GM19397 (cell line): Measurements from ENCODE around the gene DENND4A.

Experiments
- ATAC-seq: cut with Tn5 transposase; IDR thresholded peaks from one replicate; pipeline ENCODE4 v1.9.1; 2021; ENCODE audit warnings: mild to moderate bottlenecking, moderate library complexity; ENCODE audit not compliant: unreplicated experiment

DENND4A gene

DNA sequence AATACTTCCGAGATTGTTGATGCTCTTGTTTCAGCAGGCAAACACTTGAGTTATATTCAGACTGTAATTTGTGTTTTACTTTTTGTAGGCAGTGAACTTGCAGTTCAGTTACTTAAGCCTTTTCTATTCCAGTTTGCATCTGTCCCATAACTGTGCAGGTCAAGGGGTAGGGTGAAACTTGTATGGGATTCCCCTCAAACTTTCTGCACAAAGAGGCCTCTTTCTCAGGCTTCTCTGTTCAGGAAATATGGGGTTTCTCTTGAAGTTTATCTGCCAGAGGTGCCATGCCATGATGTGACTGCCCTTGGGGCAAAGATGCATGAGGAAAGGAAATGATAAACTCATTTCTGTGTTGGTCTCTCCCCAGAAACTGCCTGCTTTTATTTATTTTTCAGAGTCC, 103.6 kb downstream of the DENND4A start:
- ATAC-seq = no peak

DNA sequence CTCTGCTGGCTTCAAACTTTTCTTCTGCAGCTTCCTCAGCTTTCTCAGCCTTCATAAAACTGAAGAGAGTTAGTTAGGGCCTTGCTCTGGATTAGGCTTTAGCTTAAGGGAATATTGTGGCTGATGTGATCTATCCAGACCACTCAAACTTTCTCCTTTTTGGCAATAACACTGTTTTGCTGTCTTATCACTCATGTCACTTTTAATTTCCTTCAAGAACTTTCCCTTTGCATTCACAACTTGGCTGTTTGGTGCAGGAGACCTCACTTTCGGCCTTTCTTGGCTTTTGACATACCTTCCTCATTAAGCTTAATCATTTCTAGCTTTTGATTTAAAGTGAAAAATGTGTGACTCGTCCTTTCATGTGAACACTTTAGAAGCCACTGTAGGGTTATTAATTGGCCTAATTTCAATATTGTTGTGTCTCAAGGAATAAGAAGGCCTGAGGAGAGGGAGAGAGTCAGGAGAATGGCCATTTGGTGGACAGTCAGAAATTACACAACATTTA, 109.6 kb downstream of the DENND4A start:
- no peak for ATAC-seq

DNA sequence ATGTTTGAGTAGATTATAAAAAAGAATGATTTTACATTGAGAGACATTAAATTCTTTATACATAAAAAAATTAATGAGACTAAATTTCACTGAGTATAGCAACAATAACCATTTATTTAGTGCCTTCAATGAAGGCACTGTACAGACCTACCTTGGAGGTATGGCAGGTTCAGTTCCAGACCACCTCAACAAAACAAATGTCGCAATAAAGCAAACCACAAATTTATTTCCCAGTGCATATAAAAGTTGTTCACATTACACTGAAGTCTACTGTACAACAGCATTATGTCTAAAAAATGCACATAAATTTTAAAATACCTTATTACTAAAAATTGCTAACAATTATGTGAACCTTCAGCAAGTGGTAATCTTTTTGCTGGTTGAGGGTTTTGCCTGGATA, 111.5 kb downstream of the DENND4A start:
- no peak for ATAC-seq

DNA sequence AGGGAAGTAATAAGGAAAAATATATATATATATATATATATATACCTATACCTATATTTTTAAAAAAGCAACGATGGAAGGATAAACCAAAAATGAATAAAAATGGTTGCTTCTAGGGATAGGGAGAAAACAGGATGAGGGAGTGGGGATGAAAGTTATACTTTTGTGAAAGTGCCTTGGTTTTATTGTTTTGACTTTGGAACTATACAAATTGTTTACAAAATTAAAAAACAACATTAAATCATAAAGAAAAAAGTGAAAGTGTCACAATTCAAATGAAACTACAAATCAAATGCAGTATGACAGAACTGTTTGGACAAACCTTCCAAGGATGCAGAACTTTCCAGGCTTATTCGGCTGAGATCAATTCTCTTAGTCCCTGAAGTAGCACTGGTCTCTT, 116.0 kb downstream of the DENND4A start:
- no peak for ATAC-seq

DNA sequence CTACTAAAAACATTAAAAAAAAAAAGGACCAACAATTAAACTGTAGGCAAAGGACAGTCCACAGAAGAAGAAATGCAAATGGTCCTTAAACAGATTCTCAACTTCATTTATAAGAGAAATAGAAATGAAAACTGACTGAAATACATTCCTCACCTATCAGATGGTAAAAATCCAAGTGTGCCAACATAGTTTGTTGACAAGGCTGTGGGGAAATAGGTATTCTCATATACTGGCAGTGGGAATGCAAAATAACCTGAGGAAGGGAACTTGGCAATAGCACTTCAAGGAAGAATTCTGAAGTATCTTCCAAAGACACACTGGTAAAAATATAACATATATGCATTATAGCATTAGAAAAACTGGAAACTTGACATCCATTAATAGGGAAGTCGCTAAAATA, 116.5 kb downstream of the DENND4A start:
- no peak for ATAC-seq

DNA sequence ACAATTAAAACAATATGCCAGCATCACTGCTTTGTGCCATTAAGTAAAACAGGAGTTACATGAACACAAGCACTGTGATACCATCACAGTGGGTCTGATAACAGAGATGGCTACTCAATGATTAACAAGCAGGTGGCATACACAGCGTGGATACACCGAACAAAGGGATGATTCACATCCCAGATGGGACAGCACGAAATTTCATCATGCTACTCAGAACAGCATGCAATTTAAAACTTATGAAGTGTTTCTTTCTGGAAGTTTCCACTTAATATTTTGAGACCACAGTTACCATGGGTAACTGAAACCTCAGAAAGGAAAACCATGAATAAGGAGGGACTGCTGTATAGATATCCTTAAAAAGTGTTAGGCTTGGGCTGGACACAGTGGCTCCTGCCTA, 125.8 kb downstream of the DENND4A start:
- no peak for ATAC-seq

DNA sequence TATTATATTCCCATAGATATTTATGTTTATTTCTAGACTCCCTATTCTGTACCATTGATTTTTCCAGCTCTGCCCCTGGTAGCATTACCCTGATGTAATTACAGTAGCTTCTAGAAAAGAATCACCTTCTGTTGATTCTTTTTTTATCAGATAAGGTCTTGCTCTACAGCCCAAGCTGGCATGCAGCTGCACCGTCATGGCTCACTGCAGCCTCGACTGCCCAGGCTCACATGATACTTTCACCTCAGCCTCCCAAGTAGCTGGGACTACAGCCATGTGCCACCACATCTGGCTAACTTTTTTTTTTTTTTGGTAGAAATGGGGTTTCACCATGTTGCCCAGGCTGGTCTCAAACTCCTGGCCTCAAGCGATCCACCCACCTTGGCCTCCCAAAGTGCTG, 128.6 kb downstream of the DENND4A start:
- no peak for ATAC-seq

DNA sequence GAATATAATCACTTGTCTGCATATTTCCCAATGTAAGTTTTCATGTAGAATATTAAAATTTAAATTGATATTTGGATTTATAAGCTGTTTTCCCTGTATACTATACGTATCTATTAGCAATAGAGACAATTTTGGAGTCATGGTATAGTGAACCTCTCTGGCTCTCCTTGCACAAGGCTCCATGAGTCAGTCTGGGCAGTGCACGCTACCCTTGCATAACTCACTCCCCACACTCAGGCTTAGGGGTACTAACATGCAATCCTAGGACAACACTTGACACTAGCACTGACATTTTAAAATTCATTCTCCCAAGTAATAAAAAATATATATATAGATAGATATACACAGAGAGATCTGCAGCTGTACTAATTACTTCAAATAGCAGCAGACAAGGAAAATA, 131.2 kb downstream of the DENND4A start:
- ATAC-seq = no peak

DNA sequence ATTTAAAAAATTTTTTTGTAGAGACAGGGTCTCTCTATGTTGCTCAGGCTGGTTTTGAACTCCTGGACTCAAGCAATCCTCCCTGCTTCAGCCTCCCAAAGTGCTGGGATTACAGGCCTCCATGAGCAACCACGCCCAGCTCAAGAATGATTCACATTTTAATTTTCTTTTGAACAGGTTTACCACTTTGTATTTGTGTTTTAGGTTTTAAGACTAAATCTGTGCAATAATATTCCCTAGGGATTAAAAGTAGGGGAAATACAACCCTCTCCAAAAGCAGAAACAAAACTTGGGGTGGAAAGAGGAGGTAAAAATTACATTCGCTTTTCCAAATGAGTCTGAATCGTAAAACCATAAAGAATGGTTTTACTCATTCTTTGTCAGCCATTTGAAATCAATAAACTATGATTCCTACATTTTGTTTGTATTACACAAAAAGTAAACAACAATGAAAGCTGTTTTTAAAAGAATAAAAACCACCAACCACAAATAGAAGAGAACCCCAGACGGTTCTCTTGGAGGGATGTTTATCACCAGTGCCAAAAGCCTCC, 132.5 kb downstream of the DENND4A start:
- no peak for ATAC-seq

DNA sequence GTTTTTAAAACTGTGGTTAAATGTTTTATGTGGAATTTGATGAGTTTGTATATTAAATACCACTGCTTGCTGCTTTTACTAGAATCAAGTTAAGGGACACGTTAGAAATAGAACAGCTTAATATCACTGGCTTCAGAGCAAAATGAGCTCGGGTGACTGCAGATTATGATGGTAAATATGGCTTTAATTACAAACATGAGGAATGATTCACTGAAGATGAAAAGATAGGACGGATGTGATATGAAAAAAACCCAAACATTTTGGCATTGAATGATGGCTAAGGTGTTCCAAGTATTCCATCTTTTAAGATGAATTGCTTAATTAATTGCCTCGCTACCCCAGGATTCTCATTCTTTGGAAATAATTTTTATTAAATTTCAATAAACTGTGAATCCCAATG, 136.6 kb downstream of the DENND4A start:
- ATAC-seq = no peak

DNA sequence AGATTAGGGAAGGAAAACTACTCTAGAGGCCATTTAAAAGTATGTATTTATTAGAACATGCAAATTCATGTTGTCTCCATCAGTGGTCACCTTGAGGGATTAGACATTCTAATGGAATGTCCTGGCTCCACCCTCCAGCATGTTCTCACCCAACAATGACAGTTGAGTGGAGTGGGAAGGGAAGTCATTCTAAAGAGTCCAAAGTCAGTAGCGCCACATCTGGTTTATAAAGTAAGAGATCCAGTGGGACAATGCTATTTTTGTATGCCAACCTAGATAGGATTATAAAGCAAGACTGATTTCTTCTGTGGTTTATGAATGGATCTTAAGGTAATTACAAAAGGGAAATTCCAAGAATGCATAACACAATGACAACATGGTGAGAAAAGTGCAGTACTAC, 137.1 kb downstream of the DENND4A start:
- no peak for ATAC-seq

DNA sequence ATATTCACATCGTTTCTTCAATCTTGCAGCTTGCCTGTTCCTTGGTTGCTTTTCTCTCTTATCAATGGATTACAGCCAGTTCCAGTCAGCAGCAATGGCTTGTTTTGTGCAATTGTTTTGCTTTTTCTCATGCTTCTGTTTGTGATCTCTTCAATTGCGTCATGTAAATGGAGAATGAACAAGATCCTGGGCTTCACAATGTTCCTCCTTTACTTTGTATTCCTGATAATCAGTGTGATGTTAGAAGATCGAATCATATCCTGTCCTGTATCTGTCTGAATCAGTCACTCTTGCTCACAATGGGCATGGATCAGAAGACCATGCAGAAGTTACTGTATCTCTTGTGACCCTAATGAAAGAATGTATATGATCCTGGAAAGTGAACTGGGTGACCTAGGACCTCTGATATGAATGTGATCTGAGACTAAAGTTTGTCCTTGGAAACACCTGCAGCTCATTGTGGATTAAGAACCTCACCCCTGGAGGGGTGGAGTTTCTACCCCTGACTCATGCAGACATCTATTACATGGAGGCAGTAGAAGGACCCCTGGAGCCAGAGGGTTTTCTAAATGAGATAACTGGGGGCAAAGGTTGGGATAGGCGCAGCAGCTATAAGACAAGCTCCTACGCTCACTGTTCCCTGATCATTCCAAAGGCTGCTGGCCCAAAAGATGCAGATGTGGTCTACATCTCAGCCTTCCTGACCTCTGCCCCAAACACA, 138.1 kb downstream of the DENND4A start:
- no peak for ATAC-seq

DNA sequence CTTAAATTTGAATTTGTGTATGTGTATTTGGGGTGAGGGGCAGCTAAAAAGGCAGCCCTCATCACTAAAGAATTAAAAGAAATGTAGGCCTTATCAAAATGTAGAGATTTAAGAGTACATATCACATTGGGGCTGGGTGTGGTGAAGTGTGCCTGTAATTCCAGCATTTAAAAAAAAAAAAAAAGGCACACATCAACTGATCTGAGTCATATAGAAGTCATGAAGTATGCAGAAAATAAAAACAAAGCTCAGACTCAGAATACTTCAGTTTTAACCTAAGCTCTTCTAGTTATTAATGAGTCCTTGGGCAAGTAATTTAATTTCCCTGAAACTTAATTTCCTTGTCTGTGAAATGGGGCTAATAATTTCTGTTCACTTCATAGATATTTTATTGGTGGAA, 138.8 kb downstream of the DENND4A start:
- no peak for ATAC-seq

DNA sequence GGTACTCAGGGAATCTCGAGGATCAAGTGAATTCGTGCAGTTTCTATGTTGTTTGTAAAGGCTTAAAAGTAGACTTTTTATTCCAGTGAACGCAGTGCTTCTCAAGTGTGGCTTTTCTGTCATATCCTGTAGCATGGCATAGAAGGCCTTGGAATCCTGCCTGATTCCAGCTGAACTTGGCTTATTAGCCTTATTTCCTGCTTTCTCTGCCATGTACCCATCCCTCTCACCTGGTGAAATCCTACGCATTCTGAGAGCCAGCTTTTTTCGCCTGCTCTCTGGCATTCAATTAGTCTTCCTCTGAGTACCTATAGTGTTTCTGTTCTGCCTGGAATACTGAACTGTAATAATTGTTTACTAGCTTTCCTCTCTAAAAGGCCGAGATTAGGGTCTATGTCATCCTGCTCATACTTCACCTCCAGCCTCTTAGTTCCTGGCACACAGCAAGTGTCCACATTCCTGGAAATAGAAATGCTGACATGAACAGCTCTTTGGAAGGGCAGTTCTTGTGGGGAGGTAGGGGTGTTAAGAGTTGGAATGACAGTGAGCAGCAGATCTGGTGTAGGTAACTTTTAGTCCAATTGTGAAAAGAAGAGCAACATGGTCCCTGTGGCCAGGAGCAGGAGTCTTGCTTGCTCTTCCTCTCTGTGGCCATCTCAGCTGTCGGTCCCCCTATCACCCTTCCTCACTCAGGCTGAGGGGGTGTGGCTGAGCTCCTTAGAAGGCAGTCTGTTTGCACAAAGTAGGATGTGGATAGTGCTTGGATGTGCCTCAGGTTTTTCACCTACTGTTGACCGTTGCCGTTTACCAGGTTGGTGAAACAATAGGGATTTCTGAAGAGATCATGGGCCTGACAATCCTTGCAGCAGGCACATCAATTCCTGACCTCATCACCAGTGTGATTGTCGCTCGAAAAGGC, 140.0 kb downstream of the DENND4A start:
- no peak for ATAC-seq

DNA sequence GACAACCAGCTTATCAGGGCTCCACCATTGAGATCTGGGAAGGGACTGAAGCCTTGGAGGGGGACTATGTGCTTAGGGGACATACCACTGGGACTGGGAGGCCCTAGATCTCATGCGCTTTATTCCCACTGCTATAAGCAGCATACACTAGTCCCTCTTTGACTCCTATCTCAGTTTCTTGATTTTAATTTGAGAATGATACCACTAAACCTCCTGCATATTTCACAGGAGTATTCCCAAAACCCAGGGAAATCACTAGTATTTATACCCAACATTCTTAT, 141.1 kb downstream of the DENND4A start:
- no peak for ATAC-seq

DNA sequence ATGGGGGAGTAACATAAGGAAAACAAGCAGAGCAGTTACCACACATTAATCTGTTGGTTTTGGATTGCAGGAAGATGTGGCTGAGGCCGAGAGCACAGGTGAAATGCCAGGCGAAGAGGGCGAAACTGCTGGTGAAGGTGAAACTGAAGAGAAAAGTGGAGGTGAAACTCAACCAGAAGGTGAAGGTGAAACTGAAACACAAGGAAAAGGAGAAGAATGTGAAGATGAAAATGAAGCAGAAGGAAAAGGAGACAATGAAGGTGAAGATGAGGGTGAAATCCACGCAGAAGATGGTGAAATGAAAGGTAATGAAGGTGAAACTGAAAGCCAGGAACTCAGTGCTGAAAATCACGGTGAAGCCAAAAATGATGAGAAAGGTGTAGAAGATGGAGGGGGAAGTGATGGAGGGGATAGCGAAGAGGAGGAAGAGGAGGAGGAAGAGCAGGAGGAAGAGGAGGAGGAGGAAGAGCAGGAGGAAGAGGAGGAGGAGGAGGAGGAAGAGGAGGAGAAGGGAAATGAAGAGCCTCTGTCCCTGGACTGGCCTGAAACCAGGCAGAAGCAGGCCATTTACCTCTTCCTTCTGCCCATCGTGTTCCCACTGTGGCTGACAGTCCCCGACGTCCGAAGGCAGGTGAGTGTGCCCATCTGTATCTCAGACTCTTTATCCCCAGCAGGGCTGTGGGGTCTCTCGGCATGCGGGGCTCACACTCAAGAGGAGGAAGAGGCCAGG, 141.6 kb downstream of the DENND4A start:
- no peak for ATAC-seq

DNA sequence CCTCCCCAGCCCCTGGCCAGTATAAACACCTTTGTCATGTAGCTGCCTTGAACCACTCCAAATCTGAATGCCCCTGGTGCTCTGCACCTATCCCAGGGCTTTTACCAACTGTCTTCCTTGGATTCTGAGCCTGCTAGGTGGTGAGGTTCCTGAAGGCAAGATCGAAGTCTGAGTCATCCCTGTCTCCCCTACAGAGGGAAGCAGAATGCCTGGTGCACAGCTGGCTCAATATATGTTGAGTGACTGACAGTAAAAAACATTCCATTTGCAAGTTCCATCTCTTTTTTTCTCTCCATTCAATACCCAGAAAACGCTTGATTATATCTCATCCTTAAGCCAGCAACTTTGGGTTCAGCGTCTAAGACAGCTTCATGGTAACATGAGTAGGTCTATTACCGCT, 145.6 kb downstream of the DENND4A start:
- ATAC-seq = no peak

DNA sequence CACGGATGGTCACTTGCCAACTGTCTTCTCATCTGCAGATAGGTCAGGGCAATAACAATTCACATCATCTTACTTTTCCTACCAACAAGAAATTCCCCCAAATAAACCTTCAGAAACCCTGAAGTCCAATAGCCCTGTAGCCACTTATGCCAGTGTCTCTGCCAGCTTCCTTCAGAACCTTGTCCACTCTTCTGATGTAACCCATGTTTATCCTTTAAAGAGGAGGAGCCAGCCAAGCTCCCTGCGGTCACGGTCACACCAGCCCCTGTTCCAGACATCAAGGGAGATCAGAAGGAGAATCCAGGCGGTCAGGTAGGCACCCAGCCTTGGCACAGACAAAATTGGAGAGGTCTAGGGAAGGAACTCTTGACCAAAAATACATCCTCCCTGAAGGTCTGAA, 146.7 kb downstream of the DENND4A start:
- no peak for ATAC-seq

DNA sequence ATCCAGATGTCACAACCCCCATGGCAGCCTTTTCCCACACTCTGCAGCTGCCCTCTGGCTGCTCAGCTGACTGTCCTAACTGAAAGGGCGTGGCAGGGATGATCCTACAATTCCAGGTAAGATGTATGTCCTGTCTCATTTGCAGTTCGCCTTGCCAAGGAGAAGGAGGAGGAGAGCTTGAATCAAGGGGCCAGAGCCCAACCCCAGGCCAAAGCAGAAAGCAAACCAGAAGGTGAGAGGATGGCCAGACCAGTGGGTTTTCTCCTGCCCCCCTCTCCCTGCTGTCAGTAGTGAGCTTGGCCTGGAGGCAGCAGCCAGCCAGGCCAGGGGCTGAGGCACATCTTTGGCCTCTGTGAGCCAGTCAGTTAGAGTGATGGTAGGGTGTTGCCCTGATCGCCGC, 147.8 kb downstream of the DENND4A start:
- ATAC-seq = no peak

DNA sequence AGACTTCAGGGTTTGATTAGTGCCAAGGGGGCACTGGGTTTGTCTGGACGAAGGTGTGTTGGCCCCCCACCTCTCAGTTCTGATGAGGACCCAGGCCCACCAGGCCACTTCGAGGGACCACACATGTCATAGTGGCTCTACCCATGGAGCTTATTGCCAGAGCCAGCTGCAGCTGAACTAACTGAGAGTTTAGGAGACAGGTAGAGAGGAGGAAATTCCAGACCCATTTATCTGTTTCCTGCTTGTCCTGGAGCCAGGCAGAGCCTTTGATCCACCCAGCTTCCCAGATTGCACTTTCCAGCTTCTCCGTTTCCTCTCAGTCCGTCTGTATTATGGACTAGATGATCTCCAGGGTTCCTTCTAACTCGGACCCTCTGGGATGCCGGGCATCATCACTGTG, 149.5 kb downstream of the DENND4A start:
- no peak for ATAC-seq

DNA sequence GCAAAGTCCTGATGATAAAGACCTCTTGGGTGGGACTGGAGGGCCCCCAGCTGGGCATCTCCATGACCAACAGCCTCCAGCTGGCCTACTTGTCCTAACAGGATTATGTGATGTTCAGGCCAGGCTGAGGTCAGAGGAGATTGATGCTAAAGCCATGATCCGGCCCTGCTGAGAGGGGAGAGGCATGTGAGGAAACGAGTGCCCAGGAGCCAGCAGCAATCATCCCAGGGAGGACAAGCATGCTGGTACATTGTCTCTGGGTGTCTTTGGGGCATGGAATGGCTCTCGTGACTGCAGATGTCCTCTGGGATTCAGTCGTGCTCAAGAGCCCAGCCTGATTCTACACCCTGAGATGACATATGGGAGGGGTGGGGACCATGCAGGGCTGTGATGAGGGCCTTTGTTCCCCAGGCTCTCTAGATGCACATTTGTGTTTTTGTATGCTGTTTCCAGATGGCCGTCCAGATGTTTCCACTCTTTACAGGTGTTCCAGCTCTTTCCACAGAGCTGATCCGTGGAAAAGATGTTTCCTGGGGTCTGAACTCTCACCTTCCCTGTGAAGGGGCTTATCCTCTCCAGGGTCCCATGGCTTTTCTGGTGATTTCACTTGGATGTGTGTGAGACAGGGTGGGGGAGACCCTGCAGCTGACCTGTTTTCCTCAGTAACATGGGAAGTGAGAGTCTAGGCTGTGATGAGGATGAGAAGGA, 150.2 kb downstream of the DENND4A start:
- no peak for ATAC-seq
